ENCODE measurements around the gene SPATA32. TPM values are rescaled to one million over a fixed set of nuclear protein-coding genes. Genes with fewer than 3 reads are reported as not detected.
A peak's percentile ranks its signal among the peaks of the same experiment; 100 is the strongest.

SPATA32 gene
- total and polyA plus RNA-seq, 9 donors, result 0.12 TPM; not detected in 8

DNA sequence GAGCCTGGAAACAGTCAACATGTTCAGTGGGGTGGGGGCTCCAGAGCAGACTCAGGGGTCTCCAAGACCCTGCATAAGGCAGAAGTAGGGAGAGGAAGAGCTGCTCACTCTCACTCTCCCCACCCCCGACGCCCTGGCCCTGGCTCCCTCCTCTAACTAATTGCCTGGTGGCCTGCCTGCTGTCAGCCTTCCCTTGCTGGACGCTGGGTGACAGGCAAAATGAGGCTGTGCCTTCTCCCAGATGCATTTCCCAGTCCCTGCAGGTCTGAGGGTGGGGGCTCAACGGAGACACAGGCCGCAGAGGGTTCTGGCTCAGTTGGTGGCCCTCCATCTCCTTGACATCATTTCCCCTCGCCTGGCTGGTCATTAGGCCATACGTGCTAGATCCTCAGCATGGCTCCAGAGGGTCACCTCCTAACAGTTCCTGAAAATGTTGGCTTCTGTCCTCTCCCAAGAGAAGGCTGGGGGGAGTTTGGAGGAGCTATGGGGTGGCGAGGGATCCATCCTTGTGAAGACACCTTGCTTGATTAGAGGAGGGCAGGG, 38.8 kb downstream of the SPATA32 start:
- H3K9me3 ChIP-seq, result no peaks in the 10 kb centered on the region
- no peak for DNase-seq
- H3K4me1 ChIP-seq (ENCODE audit: insufficient read depth), result no peaks in the 10 kb centered on the region
- H3K4me3 ChIP-seq, result no peak overlapping the region
- H3K36me3 ChIP-seq, result no peaks in the 10 kb centered on the region
- intact Hi-C loops (cut with DNase I), result loop anchor here in 3 of 4 donors (5.0 to 10.0 kb wide), 3 partner anchors 52 to 612 kb away; no protein-coding TSS in a partner anchor
- 77 to 82% (median 78%) methylated on average over 8 of the region's 8 CpGs for WGBS, 3 donors
- no peaks in the 10 kb centered on the region for H3K27me3 ChIP-seq
- no peak for TF ChIP-seq POLR2A (IDR thresholded peaks at IDR 0.05)
- TF ChIP-seq, protein P1, sequence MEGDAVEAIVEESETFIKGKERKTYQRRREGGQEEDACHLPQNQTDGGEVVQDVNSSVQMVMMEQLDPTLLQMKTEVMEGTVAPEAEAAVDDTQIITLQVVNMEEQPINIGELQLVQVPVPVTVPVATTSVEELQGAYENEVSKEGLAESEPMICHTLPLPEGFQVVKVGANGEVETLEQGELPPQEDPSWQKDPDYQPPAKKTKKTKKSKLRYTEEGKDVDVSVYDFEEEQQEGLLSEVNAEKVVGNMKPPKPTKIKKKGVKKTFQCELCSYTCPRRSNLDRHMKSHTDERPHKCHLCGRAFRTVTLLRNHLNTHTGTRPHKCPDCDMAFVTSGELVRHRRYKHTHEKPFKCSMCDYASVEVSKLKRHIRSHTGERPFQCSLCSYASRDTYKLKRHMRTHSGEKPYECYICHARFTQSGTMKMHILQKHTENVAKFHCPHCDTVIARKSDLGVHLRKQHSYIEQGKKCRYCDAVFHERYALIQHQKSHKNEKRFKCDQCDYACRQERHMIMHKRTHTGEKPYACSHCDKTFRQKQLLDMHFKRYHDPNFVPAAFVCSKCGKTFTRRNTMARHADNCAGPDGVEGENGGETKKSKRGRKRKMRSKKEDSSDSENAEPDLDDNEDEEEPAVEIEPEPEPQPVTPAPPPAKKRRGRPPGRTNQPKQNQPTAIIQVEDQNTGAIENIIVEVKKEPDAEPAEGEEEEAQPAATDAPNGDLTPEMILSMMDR (IDR thresholded peaks at IDR 0.05), result no peak
- no peak for TF ChIP-seq EP300 (IDR thresholded peaks at IDR 0.05)
- H3K27ac ChIP-seq, result no peak overlapping the region

DNA sequence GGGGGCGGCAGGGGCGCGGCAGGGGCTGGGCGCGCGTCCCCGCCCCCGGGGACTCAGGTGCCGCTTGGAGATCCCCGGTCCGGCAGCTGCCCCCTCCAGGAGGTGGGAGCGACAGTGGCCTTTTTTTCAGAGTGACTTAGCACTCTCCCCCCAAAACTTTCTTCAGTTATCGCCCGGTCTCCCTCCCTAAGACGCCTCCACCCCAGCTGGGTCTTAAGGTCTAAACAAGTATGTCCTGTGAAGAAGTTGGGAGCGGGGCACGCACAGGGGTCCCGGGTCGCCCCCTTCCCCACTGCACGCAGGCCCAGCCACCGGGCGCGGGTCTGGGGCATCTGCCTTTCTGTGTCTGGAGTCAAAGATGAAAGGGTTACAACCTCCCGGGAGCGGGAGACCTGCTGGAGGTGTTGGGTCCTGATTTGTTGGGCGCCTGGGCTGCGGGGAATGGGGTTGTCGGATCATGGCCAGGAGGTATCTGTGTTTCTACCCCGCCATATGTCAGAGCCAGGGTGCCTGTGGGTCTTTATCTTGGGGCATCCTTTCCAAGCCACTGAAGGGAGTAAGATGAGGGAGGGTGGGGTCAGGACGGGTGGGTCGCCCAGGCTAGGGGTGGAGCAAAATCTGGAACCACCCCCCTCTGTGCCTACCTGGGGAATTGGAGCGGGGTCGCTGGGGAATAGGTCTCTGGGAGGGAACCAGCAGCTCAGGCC, 39.5 kb downstream of the SPATA32 start:
- no peaks in the 10 kb centered on the region for H3K4me1 ChIP-seq (ENCODE audit: insufficient read depth)
- TF ChIP-seq EP300 (IDR thresholded peaks at IDR 0.05) (no peak), POLR2A (IDR thresholded peaks at IDR 0.05) (no peak)
- TF ChIP-seq, protein P1 (IDR thresholded peaks at IDR 0.05), result no peak
- WGBS, 3 donors, result 19 to 33% (median 32%) methylated on average over 21 to 33 of the region's 33 CpGs
- no peak for DNase-seq
- H3K9me3 ChIP-seq, result no peaks in the 10 kb centered on the region
- H3K4me3 ChIP-seq, result peak overlapping the region; percentile 36
- no peaks in the 10 kb centered on the region for H3K27me3 ChIP-seq
- intact Hi-C loops (cut with DNase I), result loop anchor here in 3 of 4 donors (5.0 to 10.0 kb wide), 3 partner anchors 52 to 612 kb away; no protein-coding TSS in a partner anchor
- no peak overlapping the region for H3K27ac ChIP-seq
- H3K36me3 ChIP-seq, result no peaks in the 10 kb centered on the region

DNA sequence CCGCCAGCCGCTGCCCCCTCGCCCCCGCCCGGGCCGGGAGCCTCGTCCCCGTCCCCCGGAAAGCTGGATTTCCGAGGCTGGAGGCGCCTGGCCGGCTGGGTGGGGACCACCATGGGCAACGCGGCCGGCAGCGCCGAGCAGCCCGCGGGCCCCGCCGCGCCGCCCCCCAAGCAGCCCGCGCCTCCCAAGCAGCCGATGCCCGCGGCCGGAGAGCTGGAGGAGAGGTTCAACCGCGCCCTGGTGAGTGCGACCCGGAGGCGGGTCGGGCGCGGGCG, 39.9 kb downstream of the SPATA32 start:
- Histone ChIP-seq H3K4me1 (ENCODE audit: insufficient read depth) (no peaks in the 10 kb centered on the region), H3K4me3 (peak overlapping the region; percentile 36), H3K9me3 (no peaks in the 10 kb centered on the region), H3K27me3 (no peaks in the 10 kb centered on the region), H3K27ac (no peak overlapping the region), H3K36me3 (no peaks in the 10 kb centered on the region)
- whole genome bisulfite sequencing, 3 donors, result 0 to 1% methylated on average over 15 to 38 of the region's 38 CpGs; no CpG with 5 or more reads in 1 of the 3 donors
- intact Hi-C loops (cut with DNase I), result loop anchor here in 3 of 4 donors (5.0 to 10.0 kb wide), 3 partner anchors 53 to 613 kb away; no protein-coding TSS in a partner anchor
- no peak for DNase-seq
- TF ChIP-seq EP300 (IDR thresholded peaks at IDR 0.05), result no peak
- TF ChIP-seq POLR2A (IDR thresholded peaks at IDR 0.05), result no peak
- TF ChIP-seq, protein P1 (IDR thresholded peaks at IDR 0.05), result no peak

DNA sequence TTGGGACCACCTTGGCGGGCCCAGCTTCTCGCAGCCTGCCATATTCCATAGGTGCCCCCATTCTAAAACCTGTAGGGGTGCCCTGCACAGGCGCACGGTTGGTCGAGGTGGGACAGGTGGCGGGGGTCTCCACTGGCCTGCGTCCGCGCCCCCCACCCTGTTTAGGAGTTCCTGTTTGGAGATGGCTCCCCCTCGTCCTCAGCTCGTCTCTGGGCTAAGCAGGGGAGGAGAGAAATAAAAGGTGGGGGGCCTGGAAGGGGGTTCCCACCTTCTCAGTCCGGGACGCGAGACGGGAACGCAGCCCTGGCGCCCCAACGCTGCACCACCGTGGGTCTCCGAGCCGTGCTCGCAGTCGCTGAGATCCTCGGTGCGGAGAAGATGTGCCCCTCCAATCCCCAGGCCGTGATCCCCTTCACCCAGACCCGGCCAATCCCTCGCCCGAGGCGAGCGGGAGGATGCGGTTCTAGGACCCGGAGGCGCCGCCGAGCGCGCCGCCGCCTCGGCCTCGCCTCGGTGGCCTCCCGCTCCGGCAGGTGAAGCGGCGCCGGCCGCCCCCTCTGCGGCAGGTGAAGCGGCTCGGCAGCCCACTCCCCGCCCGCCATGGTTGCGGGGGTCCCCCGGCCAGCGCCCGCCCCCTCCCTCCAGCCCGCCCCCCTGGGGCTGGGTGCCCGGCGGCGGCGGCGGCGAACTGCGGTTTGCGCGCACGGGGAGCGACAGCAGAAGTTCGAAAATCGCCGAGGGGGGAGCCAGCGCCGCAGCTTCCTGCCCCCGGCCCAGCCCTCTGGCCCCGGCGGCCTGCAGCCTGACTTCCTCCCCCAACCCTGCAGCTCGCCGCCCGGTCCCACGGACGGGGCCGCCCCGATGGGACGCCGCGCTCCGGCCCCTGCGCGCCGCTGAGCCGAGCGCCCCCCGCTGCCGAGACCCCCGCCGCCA, 40.5 kb downstream of the SPATA32 start, which contains the start of gene FMNL1:
TSS of gene FMNL1 (plus strand) at position 805 of the 933 bp plus-strand sequence. CDS start 240 bp downstream, outside the sequence.
- no peak for DNase-seq
- WGBS, 3 donors, result 2 to 8% (median 4%) methylated on average over 16 to 98 of the region's 98 CpGs
- Histone ChIP-seq H3K9me3 (no peaks in the 10 kb centered on the region), H3K4me3 (peak within 1 kb of the TSS; percentile 36), H3K27ac (no peak within 1 kb of the TSS), H3K36me3 (no peaks in the 10 kb centered on the region), H3K27me3 (no peaks in the 10 kb centered on the region), H3K4me1 (ENCODE audit: insufficient read depth) (no peaks in the 10 kb centered on the region)
- intact Hi-C loops (cut with DNase I), result loop anchor here in 3 of 4 donors (5.0 to 10.0 kb wide), 3 partner anchors 53 to 613 kb away; no protein-coding TSS in a partner anchor
- TF ChIP-seq, protein P1 (IDR thresholded peaks at IDR 0.05), result no peak
- TF ChIP-seq EP300 (IDR thresholded peaks at IDR 0.05), result no peak

Measured in ovary (tissue), 9 donors.